ENCODE data around the gene CUX1.
"Not testable (repeated sequence)": the region's sequence is repeated elsewhere in the genome, so short reads cannot be mapped to it uniquely, and the experiment has no call there.

The CUX1 gene

DNA sequence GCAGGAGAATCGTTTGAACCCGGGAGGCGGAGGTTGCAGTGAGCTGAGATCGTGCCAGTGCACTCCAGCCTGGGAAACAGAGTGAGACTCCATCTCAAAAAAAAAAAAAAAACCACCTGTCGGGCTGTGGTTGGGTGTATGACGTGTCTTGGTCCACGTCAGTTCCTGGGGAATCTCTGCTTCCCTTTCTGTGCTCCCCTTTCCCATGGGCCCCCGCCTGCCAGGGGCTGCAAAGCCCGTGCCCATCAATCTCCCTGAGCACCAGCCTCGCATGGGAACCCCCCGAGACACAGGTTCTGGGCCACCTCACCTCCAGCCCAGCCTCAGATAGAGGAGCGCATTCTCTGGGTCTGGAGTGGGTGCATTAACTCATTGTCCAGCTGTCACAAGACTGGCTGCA lies 467.0 kb downstream of the CUX1 start:
- DNase-seq = no peak

DNA sequence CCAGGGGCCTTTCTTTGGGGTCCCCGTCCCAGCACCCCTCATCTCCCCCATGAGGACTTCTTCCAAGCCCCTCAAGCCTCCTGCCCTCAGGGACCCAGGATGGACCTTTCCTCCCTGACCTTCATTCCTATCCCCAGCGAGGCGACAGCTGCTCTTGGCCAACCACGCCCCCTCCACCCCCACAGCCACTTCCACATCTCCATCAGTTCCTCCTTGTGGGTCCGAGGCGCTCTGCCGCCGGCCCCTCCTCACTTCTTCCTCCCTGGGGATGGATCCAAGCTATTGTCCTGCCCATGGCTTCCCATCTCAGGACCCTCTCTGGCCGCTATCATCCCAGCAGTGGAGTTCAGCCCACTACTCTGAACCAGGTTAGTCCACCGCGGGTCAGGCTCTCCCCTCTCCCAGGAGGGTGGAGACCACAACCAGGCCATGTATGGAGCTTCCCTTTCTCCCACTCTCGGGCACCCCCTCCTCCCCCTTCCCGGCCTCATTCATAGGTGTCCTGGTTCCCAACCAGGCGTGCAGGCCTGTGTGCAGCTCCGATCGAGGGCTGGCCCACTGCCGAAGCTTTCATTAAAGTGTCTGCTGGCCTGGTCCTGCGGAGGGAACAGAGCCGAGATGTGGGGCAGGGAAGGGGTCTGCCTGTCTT lies 467.6 kb downstream of the CUX1 start:
- no peak for DNase-seq

DNA sequence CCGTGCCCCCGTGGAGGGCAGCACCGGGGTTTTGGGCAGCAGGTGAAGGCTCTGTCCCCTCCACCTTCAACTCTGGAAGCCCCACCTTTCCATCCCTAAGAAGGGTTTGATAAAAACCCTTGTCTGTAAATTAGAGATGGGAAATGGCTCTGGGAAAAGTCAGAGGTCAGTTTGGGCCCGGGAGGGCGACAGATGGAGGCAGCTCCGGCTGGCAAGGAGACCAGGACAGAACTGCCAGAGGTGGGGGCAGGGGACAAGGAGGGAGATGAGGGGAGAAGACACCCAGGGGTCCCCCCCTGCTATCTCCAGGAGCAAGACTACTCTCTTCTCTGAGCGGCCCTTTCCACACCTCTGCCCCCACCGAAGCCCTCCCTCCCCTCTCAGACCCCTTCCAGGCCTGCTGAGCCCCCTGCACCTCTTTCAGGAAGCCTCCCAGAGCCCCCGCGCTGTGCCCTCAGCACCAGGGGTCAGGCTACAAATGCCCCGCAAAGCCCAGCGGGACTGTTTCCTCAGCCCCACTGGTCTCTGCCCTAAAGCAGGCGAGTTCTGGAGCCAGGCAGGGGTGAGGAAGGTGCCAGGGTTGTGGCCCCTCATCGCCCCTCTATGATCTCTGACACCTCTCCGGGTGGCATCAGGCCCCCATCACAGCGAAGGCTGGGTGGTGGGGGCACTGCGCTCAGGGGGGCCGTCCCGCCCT lies 468.3 kb downstream of the CUX1 start:
- no peak for DNase-seq

- DNase-seq = no peak
Measured at GRCh38 chr7:102286237-102287110, 469.0 kb downstream of the CUX1 start, which contains the start of gene SH2B2. Gene SH2B2, plus strand, starts transcription at chr7:102286868. Its CDS starts 13,683 bp downstream, at chr7:102300551.

DNA sequence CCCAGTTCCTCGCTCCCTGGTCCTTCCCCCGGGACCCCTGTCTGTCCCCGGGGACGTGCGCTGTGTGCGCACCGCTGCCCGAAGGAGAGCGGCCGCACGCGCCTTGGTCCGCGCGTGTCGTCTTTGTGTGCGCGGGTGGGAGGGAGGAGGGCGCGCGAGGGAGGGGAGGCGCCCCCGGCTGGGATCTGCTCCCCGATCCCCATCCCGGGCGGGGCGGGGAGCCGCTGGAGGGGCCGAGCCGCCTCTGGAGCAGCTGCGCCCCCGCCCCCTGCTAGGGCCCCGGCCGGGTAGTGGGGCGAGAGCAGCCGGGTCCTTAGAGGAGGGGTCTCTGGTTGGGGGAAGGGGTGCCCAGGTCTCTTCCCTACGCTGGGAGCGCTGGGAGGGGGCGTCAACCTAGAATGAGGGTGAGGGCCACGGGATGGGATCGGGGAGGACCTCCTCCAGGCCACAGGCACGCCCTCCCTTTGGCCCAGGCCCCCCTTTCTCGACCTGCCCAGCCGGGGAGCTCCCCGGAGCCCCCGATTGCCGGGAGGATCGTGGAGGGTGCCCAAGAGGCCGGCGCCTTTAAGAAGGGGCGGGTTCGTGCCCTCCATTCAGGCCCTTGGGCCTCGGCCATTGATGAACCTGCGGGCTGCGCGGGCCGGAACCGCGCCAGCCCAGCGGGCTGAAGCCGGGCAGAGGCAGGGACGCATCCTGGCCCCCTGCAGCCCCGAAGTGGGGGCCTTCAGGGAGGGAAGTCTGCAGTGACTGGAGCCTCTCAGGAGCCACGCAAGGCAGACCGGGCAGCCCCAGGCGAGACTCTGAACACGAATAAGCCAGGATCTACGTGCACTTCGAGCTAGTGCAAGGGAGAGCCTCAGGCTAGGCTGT lies 469.9 kb downstream of the CUX1 start:
- DNase-seq = no peak

DNA sequence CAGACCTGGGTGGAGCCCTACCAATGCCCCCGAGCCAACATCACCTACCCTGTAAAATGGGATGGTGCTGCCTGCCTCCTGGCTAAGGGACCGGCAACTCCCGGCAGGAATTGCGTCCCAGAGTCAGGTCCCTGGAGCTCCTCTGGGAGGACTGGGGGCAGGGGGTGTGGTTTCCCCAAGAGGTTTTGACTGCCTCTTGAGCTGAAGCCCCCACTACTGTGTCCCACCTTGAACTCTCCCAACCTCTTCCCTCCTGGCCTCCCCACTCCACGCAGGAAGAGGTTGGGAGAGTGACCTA lies 470.5 kb downstream of the CUX1 start:
- no peak for DNase-seq

DNA sequence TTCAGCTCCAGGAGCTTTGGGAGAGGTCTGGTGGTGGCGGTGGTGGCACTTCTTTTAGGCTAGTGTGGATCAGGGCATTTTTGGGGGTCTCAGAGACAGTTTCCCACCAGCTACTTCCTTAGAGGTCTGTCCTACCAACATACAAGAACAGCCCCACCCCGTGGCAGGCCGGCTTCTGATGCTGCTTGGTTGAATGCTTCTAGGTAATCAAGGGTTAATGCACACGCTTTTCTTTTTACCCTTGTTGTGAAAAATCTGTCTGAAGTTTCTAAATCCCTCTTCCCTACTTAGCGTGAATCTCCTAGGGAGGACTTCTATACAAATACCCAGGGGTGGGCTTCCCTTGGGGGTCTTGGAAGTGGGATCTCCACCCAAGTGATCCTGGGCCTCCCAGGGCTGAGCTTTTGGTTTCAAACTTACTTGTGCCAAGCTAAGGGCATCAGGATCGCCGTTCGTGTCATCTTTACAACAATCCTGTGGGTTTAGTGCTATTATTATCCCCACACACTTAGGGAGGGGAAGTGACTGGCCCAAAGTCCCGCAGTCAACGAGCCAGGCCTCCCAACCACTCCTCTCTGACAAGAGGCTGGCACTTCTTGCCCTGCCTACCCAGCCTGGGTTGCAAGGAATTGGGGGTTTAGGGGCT lies 471.0 kb downstream of the CUX1 start:
- DNase-seq = no peak

DNA sequence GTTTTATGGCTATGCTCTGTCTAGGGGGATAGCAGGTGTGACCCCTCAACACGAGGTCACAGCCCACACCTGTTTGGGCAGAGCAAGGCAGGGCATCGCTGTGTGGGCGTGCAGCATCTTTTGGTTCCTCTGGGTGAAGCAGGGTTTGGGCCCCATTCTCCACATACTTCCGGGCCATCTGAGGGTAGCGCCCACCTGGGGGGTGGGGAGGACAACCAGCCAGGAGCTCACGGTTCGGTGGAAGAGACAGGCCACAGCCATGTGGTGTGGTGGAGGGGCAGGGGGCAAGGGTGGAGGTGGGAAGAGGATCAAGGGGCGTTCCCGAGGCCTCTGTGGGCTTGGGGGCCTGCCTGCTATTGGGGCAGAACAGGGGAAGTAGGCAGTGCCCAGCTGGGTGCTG lies 471.6 kb downstream of the CUX1 start:
- no peak for DNase-seq

DNA sequence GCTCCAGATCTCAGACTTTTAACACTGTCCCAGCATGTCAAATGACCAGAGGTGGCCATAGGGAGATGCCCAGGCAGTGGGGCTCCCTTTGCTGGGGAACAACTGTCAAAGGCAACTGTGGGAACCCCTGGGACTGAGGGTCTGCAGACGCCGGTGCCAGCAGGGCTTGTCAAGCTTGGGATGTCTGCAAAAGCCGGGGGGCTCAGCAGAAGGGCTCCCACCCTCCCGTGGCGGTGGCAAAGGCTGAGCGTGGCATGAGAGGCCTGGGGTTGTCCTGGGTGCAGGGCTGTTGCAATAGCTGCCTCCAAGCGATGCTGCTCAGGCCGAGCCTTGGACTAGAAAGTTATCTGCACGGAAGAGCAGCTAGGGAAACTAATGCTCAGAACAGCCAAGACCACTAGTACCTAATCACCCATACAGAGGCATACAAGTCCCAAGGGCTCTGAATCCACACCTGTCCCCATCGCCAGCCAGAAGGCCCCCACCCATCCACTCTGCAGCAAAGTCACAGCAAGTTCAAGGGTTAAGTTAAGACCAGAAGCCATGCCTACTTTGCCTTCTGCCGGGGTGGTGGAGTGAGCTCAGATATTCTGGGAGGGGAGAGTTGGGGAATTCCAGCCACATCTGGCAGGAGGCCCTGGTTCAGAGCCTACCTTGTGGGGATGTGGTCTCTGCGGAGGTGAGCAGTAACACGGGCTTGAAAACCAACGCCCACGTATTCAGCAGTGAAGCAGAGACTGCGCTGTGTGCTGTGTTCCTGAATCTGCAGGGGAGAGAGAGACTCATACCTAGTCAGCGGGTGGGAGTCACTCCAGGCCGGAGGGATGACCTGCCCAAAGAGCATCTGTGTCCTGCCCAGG lies 473.9 kb downstream of the CUX1 start:
- DNase-seq = no peak

DNA sequence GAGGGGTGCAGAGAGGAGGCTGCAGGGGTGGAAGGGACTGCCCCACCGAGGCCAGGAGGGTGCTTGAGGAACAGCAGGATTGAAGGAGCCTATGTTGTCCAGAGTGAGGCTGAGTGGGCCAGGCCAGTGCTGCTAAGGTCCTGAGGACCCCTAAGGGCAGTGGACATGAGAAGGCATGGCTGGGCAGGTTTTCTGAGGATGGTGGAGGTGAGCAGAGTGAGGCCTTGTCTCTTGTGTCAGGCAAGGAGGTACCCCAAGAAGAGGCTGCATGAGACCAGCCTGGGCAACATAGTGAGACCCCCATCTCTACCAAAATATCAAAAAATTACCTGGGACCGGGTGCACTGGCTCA lies 474.5 kb downstream of the CUX1 start:
- no peak for DNase-seq

DNA sequence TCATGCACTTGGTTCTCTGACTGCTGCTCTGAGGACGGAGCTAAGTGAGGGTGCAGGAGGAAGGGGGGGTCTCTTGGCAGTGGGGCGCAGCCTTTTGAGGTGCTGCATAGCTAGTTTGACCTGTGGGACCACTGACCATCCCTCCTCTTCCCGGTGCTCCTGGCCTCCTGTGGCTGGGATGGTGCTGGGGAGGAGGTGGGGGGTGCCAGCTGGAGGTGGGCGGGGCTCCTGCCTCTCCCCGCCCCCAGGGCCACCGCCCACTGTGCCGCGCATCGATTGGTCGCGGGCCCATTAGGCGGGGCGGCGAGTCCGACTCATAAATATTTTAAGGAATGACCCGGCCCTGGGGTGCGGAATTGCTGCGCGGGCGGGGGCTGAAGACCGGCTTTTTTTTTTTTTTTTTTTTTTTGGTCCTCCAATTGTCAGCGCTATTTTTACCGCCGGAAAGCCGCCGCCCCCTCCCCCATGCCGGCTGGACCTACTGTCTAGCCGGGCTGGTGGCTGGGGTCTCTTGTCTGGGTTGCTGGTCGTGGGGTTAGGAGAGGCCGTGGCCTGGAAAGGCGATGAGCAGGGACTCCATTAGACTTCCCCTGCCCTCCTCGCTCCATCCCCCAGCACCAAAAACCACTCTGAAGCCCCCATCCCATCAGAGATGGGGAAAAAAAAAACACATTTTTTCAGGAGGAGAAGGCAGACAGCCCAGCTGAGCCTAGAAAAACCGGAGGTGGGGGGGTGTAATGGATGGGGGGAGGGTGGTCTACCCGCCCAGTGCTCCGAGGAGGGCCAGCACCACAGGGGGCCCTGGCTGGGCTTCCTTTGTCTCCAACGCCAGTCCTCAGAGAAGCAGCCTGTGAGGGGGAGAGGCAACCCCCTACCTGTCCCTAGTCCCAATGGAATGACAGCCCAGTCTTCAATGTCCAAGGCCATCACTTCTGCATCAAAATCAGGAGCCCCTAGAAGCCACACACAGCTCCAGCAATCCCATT lies 475.7 kb downstream of the CUX1 start:
- no peak for DNase-seq

- DNase-seq = no peak
Measured at GRCh38 chr7:102294589-102294988, 477.2 kb downstream of the CUX1 start.

DNA sequence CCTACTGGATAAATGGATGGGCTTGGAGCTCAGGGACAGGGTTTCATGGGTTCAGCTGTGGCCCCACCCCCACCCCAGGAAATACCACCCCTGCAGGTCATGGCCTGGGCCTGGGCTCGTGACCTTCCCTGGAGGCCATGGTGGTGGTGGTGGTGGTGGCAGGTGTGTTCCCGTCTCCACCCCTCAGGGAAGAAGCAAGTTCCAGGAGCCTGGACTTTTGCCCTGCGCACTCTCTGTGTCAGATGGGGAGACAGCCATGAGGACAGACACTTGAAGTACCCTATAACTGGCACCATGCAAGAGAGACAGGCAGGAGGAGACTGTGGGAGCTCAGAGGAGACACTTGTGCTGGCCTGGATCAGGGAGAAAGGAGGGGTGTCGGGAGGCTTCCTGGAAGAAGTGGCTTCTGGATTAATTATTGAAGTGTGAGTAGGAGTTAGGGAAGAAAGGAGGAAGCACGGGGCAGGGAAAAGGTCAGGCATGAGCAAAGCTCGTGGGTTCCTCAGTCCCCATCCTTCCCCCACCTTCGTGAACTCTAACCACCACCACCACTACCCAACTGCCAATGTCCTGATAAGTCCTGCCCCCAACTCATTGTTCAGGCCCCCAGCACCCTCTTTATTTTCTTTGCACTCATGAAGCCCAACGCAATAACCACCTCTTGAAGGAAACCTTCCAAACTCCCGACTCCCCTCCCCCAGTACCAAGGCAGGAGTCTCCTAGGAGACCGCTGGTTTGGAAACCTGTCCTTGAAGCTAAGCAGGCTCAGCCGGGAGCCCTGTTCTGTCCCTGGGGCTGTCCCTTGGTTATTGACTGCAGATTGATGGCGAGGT lies 478.1 kb downstream of the CUX1 start:
- DNase-seq = no peak

GRCh38 chr7:102296179-102296438 lies 478.7 kb downstream of the CUX1 start:
- no peak for DNase-seq

- DNase-seq = no peak
Measured at GRCh38 chr7:102296514-102296913, 479.1 kb downstream of the CUX1 start.

GRCh38 chr7:102297487-102298218 lies 480.2 kb downstream of the CUX1 start:
- no peak for DNase-seq

DNA sequence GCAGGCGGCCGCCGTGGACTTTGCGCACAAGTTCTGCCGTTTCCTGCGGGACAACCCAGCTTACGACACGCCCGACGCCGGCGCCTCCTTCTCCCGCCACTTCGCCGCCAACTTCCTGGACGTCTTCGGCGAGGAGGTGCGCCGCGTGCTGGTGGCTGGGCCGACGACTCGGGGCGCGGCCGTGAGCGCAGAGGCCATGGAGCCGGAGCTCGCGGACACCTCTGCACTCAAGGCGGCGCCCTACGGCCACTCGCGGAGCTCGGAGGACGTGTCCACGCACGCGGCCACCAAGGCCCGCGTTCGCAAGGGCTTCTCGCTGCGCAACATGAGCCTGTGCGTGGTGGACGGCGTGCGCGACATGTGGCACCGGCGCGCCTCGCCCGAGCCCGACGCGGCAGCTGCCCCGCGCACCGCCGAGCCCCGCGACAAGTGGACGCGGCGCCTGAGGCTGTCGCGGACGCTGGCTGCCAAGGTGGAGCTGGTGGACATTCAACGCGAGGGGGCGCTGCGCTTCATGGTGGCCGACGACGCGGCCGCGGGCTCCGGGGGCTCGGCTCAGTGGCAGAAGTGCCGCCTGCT lies 483.3 kb downstream of the CUX1 start:
- no peak for DNase-seq

GRCh38 chr7:102301367-102301766 lies 483.9 kb downstream of the CUX1 start:
- DNase-seq = not testable (repeated sequence)

GRCh38 chr7:102302025-102302424 lies 484.6 kb downstream of the CUX1 start:
- DNase-seq = no peak
